Ectodermal cell (in vitro differentiated cells): Measurements from ENCODE around the gene SUPT4H1.

Experiments used
- H3K27ac ChIP-seq: 2 replicates; pipeline ENCODE4 v1.7.0; 2013; ENCODE audit warnings: mild to moderate bottlenecking, low read depth, low read length; ENCODE audit not compliant: insufficient read depth, poor library complexity, severe bottlenecking
- H3K27me3 ChIP-seq: 2 replicates; pipeline ENCODE4 v1.7.0; 2013; ENCODE audit warnings: mild to moderate bottlenecking, low read length; ENCODE audit not compliant: insufficient read depth, control insufficient read depth, poor library complexity, severe bottlenecking
- H3K36me3 ChIP-seq: one replicate; pipeline ENCODE4 v1.7.0; 2013; ENCODE audit warnings: low read length; ENCODE audit not compliant: control insufficient read depth, insufficient read depth
- H3K4me1 ChIP-seq: one replicate; pipeline ENCODE4 v1.7.0; 2013; ENCODE audit warnings: low read length; ENCODE audit not compliant: control insufficient read depth, insufficient read depth
- H3K4me3 ChIP-seq: 2 replicates; pipeline ENCODE4 v1.7.0; 2013; ENCODE audit warnings: low read depth, low read length, control low read depth; ENCODE audit not compliant: insufficient read depth
- H3K9me3 ChIP-seq: 2 replicates; pipeline ENCODE4 v1.7.0; 2013; ENCODE audit warnings: mild to moderate bottlenecking, low read length, moderate library complexity; ENCODE audit not compliant: control insufficient read depth
- WGBS, 2 experiments: methylation state at CpG; one replicate each; pipeline ENCODE4 v1.1.7; 2013; ENCODE audit warnings: missing lambda C conversion rate in 2 of 2; 5-methylcytosine and 5-hydroxymethylcytosine counted together

The SUPT4H1 gene

DNA sequence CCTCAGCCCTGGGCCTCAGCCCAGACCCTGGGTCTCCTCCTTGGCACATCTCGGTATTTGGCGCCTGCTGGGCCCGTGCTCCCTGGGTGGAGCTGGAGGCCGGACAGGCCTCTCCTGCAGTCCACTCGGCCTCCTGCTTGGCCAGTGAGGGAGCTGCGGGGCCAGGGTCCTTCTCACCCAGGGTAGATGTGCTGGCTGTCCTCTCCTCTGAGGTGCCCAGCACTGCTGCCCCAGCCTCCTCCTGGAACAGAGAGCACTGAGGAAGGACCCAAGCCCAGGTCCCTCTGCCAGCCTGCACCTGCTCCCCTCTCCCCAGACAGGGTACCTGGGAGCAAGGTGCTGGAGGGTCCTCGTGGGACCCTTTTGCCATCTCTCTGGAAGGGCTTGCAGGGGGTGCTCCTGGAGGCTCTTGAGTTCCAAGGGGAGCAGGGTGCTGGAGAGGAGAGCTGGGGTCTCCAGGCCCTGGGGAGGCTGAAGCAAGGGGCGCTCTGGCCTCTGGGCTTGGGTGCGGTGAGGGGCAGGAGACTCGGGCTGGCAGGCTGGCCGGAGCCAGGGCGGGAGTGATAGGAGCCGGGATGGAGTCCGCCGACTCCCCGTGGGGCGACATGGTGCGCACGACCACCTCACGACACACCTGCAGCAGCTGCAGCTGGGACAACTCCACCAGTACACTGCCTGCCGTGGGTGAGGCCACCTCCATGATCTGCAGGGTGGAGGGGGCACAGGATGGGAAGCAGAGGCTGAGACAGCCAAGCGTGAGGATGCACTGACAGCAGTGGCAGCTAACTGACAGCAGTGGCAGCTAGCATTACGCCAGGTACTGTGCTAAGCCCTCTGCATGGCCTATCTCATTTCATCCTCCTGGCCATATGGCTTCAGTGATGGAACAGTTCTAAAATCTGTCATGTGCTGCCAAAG is 41.2 kb downstream of the SUPT4H1 start:
- Histone ChIP-seq H3K27me3 (no peaks in the 10 kb centered on the region), H3K27ac (no peak overlapping the region), H3K9me3 (no peaks in the 10 kb centered on the region), H3K4me3 (no peak overlapping the region), H3K36me3 (no peaks in the 10 kb centered on the region), H3K4me1 (peaks cover 22% of the 10 kb centered on the region)
- WGBS, 2 experiments: 90 to 92% methylated on average over 23 of the region's 23 CpGs

DNA sequence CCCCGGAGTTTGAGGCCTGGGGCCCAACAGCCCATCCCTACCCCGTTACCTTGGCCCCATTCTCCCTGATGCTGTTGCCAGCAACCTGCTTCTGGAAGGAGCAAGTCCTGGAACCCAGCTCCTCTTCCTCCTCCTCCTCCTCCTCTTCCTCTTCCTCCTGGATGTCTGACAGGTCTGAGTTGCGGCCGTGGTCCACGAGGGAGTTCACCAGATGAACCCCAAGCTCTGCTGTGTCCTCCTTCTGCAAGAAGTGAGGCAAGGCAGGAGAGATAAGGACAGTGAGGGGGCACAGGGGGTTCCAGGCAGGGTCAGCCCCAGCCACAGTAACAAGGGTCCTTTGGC is 42.1 kb downstream of the SUPT4H1 start:
- peaks cover 22% of the 10 kb centered on the region for H3K4me1 ChIP-seq
- H3K4me3 ChIP-seq: no peak overlapping the region
- no peak overlapping the region for H3K27ac ChIP-seq
- 90 to 93% methylated on average over 5 of the region's 5 CpGs for WGBS, 2 experiments
- no peaks in the 10 kb centered on the region for H3K36me3 ChIP-seq
- no peaks in the 10 kb centered on the region for H3K27me3 ChIP-seq
- H3K9me3 ChIP-seq: no peaks in the 10 kb centered on the region

DNA sequence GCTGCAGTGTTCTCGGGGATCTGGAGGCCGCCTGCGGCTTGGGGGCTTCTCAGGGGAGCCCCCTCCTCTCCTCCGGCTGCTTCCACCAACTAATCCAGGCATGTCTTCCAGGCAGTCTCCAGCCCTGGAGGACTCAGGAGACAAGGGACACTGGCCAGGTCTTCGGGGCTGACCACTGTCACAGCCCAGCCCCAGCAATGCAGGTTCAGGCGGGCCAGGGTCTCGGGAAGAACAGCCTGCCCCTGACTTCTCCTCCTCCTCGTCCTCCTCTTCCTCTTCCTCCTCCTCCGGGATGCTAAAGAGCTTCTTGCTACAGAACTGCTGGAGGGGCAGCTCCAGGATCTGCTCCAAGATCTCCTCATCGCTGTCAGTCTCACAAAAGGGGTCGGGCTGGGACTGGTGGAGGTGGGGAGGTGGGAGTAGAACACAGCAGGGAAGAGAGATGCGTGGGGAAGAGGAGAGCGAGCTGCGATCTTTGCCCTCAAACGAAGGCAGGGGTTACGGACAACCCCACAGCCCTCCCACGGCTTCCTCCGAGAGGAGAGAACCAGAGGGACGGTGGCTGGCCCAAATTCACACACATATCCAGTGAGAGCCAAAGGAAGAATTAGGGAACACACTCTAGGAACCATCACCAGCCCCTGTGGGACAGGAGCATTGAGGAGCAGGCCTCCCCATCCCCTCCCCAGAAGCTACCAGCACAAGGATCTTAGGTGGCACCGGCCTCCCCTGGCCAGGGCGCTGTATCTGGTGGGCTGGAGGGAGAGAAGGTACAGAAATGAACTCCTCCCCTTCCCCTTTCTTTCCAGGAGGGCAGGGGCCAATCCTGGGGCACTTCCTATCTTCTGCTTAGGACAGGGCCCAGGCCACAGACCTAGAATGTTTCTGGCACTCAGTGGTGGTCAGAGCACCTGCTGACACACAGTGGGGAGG is 42.8 kb downstream of the SUPT4H1 start:
- Histone ChIP-seq H3K9me3 (no peaks in the 10 kb centered on the region), H3K36me3 (no peaks in the 10 kb centered on the region), H3K27ac (no peak overlapping the region), H3K27me3 (no peaks in the 10 kb centered on the region), H3K4me1 (peaks cover 22% of the 10 kb centered on the region), H3K4me3 (no peak overlapping the region)
- 82 to 85% methylated on average over 21 of the region's 21 CpGs for WGBS, 2 experiments

DNA sequence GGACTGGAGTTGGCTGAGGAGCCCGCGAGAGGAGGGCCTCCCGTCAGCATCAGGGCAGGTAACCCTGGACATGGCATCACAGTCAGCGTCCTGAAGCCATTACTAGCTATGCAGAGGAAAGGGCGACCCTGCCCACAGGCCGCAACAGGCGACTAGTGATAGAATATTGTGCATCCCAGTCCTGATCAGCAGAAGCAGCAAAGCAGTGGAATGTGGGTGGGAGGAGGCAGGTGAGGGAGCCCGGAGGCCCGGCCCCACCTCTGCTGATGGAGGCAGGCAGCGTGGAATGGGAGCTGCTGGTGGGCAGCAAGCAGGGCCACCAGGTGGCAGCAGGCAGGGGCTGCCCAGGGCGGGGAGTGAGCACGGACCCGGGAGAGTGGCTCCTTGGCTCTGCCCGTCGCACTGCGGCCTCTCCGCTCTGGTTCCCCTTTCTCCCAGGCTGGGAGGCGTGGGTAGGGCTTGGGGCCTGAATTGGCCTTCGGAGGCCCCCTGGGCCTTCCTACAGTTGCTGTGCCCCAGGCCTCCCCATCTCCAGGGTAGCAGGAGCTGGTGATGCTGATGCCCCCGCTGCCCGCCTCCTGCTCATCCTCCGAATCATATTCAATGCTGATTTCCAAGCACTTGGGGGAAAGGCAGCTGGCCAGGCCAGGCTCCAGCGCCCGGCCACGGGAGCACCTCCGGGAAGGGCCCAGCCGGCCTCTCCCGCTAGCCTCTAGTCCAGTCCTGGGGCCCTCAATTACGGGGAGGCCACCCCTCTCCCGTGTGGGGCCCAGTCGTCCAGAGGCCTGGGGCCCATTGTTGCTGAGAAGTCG is 43.6 kb downstream of the SUPT4H1 start:
- H3K27ac ChIP-seq: no peak overlapping the region
- H3K27me3 ChIP-seq: no peaks in the 10 kb centered on the region
- H3K36me3 ChIP-seq: no peaks in the 10 kb centered on the region
- H3K4me1 ChIP-seq: peaks cover 14% of the 10 kb centered on the region
- H3K9me3 ChIP-seq: no peaks in the 10 kb centered on the region
- 78 to 81% methylated on average over 32 of the region's 32 CpGs for WGBS, 2 experiments
- no peak overlapping the region for H3K4me3 ChIP-seq

DNA sequence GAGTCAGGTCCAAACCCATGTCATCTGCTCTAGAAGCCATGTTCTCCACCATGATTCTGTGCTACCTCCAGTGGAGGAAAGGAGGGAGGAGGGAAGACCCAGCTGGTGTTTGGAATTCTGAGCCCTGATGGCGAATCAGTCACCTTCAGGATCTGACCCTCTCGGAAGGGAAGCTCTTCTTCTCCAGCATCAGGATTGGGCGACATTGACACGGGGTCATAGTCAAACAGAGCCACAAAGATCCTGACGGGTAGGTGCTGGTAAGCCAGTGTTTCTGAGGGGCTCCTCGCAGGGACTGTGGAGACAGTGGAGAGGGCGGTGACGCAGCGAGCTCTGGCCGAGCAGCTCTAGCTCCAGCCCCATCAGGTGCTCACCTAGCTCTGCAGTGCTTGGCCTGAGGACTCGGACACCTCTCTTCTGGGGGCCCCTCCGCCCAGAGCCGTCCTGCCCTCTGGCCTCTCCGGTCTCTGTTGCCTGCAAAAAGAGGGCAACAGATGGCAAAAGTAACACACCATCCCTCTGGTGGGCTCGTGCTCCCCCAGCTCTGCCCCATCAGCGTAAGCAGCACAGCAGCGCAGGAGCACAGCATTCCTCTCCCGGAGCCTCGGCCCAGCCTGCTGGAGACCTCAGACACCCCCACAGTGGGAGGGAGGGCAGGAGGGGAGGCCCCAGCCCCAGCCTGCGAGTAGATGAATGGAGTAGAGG is 44.4 kb downstream of the SUPT4H1 start:
- Histone ChIP-seq H3K4me3 (no peak overlapping the region), H3K36me3 (no peaks in the 10 kb centered on the region), H3K27ac (no peak overlapping the region), H3K9me3 (no peaks in the 10 kb centered on the region), H3K27me3 (no peaks in the 10 kb centered on the region), H3K4me1 (peaks cover 8% of the 10 kb centered on the region)
- 89 to 92% methylated on average over 20 of the region's 20 CpGs for WGBS, 2 experiments

DNA sequence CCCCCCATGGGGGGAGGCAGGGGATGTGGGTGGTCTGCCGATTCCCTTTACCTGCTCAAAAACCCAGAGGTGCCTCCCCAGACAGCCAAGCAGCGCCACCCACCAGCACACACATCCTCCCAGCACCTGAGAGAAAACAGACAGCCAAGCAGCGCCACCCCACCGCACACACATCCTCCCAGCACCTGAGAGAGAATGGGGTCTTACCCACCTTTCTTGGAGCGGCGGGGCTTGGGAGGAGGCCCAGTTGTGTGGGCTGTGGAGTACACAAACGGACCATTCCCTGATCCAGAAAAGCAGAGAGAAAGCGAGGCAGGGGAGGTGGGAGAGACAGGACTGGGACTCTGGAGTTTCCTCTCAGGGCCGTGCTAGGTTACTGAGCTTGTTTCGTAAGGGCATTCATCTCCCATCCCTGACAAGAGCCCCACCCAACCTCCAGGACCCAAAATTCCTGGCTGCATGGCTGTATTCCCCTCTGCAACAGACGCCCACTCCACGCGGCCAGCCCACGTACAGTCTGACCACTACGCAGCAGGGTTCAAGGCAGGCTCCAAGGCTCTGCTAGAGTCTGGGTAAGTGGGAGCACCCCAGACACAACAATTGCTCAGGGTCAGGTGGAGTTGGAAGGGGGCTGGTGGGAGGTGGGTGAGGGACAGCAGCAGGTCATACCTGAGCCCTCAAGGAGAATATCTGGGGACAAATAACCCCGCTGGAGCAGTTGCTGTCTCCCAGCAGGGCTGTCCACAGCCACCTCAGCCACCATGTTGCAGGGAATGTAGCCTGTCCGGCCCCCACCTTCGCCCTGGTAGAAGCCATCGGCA is 45.7 kb downstream of the SUPT4H1 start:
- H3K36me3 ChIP-seq: no peaks in the 10 kb centered on the region
- WGBS, 2 experiments: 92 to 94% methylated on average over 19 of the region's 19 CpGs
- no peak overlapping the region for H3K4me3 ChIP-seq
- no peaks in the 10 kb centered on the region for H3K27me3 ChIP-seq
- peaks cover 8% of the 10 kb centered on the region for H3K4me1 ChIP-seq
- H3K27ac ChIP-seq: no peak overlapping the region
- no peaks in the 10 kb centered on the region for H3K9me3 ChIP-seq

DNA sequence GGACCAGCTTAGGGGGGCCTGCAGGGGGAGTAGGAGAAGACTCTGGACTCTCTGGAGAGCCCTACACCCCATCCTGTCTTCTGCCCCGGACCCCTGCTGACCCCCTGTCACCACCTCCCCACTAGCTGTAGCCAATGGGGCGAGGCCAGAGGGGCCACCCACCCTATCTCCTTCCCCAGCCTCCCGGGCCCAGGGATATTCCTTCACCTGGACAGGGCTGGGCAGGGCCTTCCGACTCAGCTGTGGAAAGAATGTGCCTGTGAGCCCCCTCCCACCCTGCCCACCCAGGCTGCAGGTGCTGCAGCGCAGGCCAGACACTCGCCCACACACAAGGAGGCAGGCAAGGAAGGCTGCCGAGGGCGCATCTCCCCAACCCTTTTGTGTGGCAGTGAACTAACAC is 46.4 kb downstream of the SUPT4H1 start:
- H3K27ac ChIP-seq: no peak overlapping the region
- WGBS, 2 experiments: 90 to 93% methylated on average over 8 of the region's 8 CpGs
- H3K36me3 ChIP-seq: no peaks in the 10 kb centered on the region
- no peak overlapping the region for H3K4me3 ChIP-seq
- no peaks in the 10 kb centered on the region for H3K9me3 ChIP-seq
- H3K27me3 ChIP-seq: no peaks in the 10 kb centered on the region
- peaks cover 10% of the 10 kb centered on the region for H3K4me1 ChIP-seq

DNA sequence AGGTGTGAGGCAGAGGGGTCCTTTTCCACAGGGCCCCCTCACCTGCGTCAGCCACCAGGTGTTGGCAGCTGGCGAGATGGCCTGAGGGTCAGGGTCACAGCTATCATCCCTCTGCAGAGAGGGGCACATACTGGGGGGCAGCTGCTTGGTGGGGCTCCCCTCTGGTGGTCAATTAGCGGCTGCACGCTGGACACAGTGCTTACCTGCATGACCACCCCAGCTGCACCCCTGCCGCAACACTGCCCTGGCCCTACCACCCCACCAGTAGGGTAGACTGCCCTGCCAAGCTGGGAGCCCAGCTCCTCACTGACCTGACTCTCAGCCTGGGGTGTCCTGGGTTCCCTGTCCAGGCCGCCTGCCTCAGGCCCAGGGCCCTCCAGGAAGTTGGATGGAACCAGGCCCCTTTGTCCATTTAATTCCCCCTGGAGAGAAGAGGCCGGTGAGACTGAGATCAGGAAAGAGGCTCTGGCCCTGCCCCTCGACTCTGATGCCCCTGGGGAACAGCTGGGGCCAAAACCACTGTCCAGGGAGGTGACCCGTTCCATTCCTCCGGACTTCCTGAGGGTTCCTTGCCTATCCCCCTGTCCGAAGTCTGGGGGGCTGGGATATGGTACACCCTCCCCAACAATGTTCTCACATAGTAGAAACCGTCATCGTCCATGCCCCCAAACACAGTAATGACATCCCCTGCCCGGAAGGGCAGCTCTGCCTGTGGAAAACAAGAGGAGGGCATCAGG is 47.1 kb downstream of the SUPT4H1 start:
- Histone ChIP-seq H3K9me3 (no peaks in the 10 kb centered on the region), H3K27me3 (no peaks in the 10 kb centered on the region), H3K36me3 (no peaks in the 10 kb centered on the region), H3K4me3 (no peak overlapping the region), H3K27ac (no peak overlapping the region), H3K4me1 (peaks cover 10% of the 10 kb centered on the region)
- 94 to 96% methylated on average over 14 of the region's 14 CpGs for WGBS, 2 experiments
